AG04450 (cell line): Measurements from ENCODE around the gene MYO5B. TPM values are rescaled to one million over a fixed set of nuclear protein-coding genes. Genes with fewer than 3 reads are reported as not detected.

Source experiments
- CTCF ChIA-PET: fragments of 300-600, 350-600 bp; formaldehyde crosslinking; extraction: SDS; loops from one replicate; lab custom pipeline; 2022; ENCODE audit warnings: antibody characterized with exemption, inconsistent platforms; lab: Charles Lee
- POLR2A ChIA-PET: fragments of 350-600 bp; formaldehyde crosslinking; extraction: SDS; loops from one replicate; lab custom pipeline; 2021; ENCODE audit warnings: antibody characterized with exemption, inconsistent platforms; lab: Yijun Ruan, JAX
- DNase-seq: peaks from one replicate; pipeline ENCODE4 v3.0.0-alpha.2; 2011; ENCODE audit warnings: low read depth, low spot score
- H3K27ac ChIP-seq: one replicate; pipeline ENCODE4 v1.5.1; 2012; ENCODE audit warnings: low read depth, low read length, control low read depth
- H3K27me3 ChIP-seq: one replicate; pipeline ENCODE4 v1.6.0; 2012; ENCODE audit warnings: low read length; ENCODE audit not compliant: control insufficient read depth, insufficient read depth
- H3K4me3 ChIP-seq: 2 replicates; pipeline ENCODE4 v1.5.1; 2011; ENCODE audit warnings: mild to moderate bottlenecking, low read depth, low read length, control low read depth
- H3K9me3 ChIP-seq: 2 replicates; pipeline ENCODE4 v1.5.1; 2012; ENCODE audit warnings: low read length; ENCODE audit not compliant: control insufficient read depth, insufficient read depth
- CTCF ChIP-seq: IDR thresholded peaks from 2 replicates; pipeline ENCODE4 v1.5.1; 2011; ENCODE audit warnings: low read depth, low read length, control low read depth, inconsistent platforms
- polyA plus RNA-seq: library from polyadenylated mRNA; depleted of rRNA; stranded (reverse); fragments of >200 nt; gene quantifications from 2 replicates; pipeline ENCODE4 v1.2.3, GENCODE V29; 2011

The MYO5B gene
- polyA plus RNA-seq, 1 experiment, result 0.32 TPM

- H3K9me3 ChIP-seq, result no peaks in the 10 kb centered on the region
- H3K27me3 ChIP-seq, result no peaks in the 10 kb centered on the region
- H3K27ac ChIP-seq, result no peak overlapping the region
- no peak for DNase-seq
- ChIA-PET CTCF (no interaction called here), POLR2A (no interaction called here)
- H3K4me3 ChIP-seq, result no peak overlapping the region
- TF ChIP-seq CTCF, result no peak
Observed at GRCh38 chr18:50093366-50094064, 101.4 kb downstream of the MYO5B start.

DNA sequence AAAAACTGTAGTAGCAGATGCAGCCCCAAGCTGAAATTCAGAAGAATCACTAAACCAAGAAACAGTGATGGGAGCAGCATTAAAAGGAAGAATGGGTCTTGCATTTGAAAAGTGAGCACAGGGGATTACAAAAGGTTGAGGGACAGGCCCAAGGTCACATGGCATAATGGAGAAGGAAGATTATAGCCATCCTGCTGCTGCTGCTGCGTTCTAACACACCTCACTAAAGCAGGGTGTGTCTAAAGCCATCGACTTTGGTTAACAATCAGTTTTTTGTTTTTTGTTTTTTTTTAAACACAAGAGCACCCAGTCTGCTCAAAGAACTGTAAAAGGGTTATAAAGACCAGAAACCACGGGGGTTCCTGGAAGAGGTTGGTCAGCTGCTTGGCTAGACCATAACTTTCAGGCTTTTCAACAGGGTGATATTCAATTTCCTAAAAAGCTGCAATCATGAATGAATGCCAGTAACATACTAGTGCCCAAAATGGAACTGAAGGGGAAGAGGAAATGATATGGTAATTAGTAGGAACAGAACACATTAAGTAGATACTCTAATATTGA is 102.6 kb downstream of the MYO5B start:
- H3K9me3 ChIP-seq, result no peaks in the 10 kb centered on the region
- DNase-seq, result no peak
- TF ChIP-seq CTCF, result no peak
- H3K27ac ChIP-seq, result no peak overlapping the region
- no peak overlapping the region for H3K4me3 ChIP-seq
- CTCF ChIA-PET, result no interaction called here
- POLR2A ChIA-PET, result no interaction called here
- H3K27me3 ChIP-seq, result no peaks in the 10 kb centered on the region

DNA sequence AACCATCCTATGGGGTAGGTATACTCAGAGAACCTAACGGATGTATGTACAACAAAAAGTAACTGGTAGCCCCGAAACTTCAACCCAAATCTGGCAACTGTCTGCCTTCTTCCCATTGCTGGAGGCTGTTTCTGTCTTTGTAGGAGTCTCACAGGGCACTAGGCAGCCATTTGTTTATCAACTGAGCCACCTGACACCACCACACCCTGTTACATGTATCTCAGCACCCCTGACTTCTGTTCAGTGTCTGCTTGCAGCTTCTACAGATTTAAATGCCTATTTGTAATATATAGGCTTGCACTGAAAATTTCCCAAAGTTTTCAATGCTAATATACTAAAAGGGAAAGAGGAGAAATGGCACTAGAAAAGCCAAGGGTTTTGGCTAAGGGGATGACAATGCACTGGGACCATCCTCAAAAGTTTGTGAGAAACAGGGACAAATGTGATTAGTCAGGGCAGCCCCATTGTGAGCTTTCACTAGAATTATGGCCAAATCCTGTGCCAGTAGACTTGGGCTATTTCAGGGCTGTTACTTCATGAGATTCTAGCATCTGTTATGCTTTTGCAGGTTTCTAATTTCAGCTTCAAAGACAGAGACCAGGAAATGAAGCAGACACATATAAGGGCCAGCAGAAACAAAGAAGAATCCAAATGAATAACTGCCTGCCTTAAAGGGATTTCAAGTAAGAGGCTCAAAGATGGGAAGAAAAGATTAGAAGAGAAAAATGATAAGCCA is 103.3 kb downstream of the MYO5B start:
- no peak for TF ChIP-seq CTCF
- no peak for DNase-seq
- ChIA-PET POLR2A (no interaction called here), CTCF (no interaction called here)
- no peak overlapping the region for H3K27ac ChIP-seq
- no peaks in the 10 kb centered on the region for H3K9me3 ChIP-seq
- H3K27me3 ChIP-seq, result no peaks in the 10 kb centered on the region
- no peak overlapping the region for H3K4me3 ChIP-seq

DNA sequence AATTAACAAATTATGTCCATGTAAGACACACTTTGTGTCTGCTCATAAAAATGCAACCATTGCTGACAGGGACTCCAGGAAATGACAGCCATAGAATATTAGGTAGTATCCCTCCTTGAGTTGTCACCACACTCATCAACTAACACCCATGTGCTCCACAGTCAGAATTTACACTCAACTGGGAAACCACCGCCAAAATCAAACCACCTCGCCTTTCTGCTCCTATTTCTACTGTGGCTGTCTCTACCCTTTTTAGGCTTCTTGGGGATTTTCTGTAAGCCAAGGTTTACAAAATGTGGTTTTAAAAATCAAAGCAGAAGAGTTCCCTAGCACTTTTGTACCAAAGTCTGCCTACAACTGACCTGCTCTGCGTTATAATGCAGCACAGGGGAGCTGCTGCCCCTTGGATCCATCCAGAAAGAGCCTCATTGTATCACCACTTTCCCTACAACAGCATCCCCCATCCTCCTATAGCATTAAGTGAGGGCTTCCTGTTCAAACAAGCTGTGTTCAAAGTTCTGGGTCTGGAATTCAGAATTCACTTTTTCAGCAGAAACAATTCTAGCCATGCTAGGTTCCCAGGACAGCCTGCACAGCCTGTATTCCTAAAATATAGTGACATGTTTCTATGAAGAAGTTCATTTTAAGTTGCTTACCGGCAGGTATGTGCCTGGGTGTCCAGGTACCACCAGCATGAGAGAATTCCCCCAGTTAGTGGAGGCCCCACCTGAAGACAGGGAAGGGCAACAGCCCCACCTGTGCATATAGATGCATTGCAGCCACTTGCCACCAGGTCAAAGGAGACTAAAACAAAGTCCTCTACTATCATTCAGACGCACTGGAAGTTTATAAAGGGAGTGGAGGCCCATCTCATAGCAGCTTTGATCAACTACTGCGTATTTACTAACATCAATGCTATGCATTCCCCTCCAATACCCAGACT is 104.3 kb downstream of the MYO5B start:
- no peak overlapping the region for H3K27ac ChIP-seq
- no peak for TF ChIP-seq CTCF
- H3K9me3 ChIP-seq, result no peaks in the 10 kb centered on the region
- ChIA-PET POLR2A (no interaction called here), CTCF (no interaction called here)
- H3K4me3 ChIP-seq, result no peak overlapping the region
- DNase-seq, result no peak
- no peaks in the 10 kb centered on the region for H3K27me3 ChIP-seq
